Endodermal cell (in vitro differentiated cells): ENCODE measurements around the gene SORL1. TPM values are rescaled to one million over a fixed set of nuclear protein-coding genes. Genes with fewer than 3 reads are reported as not detected.
A peak's percentile ranks its signal among the peaks of the same experiment; 100 is the strongest.

Experiments
- DNase-seq: peaks from one replicate; pipeline ENCODE4 v3.0.0-alpha.2; 2017
- H3K27ac ChIP-seq: 2 replicates; pipeline ENCODE4 v1.5.1; 2013; ENCODE audit warnings: mild to moderate bottlenecking, low read depth, low read length, moderate library complexity
- H3K27me3 ChIP-seq: 2 replicates; pipeline ENCODE4 v1.6.1; 2013; ENCODE audit warnings: mild to moderate bottlenecking, low read length, moderate library complexity; ENCODE audit not compliant: insufficient read depth, control insufficient read depth, poor library complexity, severe bottlenecking
- H3K36me3 ChIP-seq: 2 replicates; pipeline ENCODE4 v1.7.0; 2013; ENCODE audit warnings: mild to moderate bottlenecking, low read length, moderate library complexity; ENCODE audit not compliant: control insufficient read depth, insufficient read depth
- H3K4me1 ChIP-seq: one replicate; pipeline ENCODE4 v1.7.0; 2013; ENCODE audit warnings: low read length; ENCODE audit not compliant: control insufficient read depth, insufficient read depth
- H3K4me3 ChIP-seq: 2 replicates; pipeline ENCODE4 v1.5.1; 2013; ENCODE audit warnings: mild to moderate bottlenecking, low read length, moderate library complexity
- H3K9ac ChIP-seq: 2 replicates; pipeline ENCODE4 v1.6.1; 2013; ENCODE audit warnings: mild to moderate bottlenecking, low read length, moderate library complexity; ENCODE audit not compliant: poor library complexity, severe bottlenecking; ENCODE audit errors: extremely low read depth
- H3K9me3 ChIP-seq: 2 replicates; pipeline ENCODE4 v1.6.1; 2013; ENCODE audit warnings: mild to moderate bottlenecking, low read length, moderate library complexity; ENCODE audit not compliant: control insufficient read depth
- H3K27ac Mint-ChIP-seq: 2 replicates; pipeline ENCODE4 v1.8.0; 2020; ENCODE audit warnings: mixed read lengths
- H3K27me3 Mint-ChIP-seq: 2 replicates; pipeline ENCODE4 v1.8.0; 2021; ENCODE audit warnings: mild to moderate bottlenecking, mixed read lengths; ENCODE audit not compliant: insufficient read depth
- H3K36me3 Mint-ChIP-seq: 2 replicates; pipeline ENCODE4 v1.8.0; 2020; ENCODE audit warnings: low read depth, mixed read lengths
- H3K4me1 Mint-ChIP-seq: 2 replicates; pipeline ENCODE4 v1.8.0; 2020; ENCODE audit warnings: mixed read lengths
- H3K4me3 Mint-ChIP-seq: 2 replicates; pipeline ENCODE4 v1.8.0; 2020; ENCODE audit warnings: mild to moderate bottlenecking, moderate library complexity, mixed read lengths
- H3K9me3 Mint-ChIP-seq: 2 replicates; pipeline ENCODE4 v1.8.0; 2020; ENCODE audit warnings: mild to moderate bottlenecking, mixed read lengths
- CTCF ChIP-seq: fragments of 200-600 bp; sonication (generic); conservative IDR thresholded peaks from 2 replicates; pipeline ENCODE4 v1.5.0; 2021; ENCODE audit warnings: antibody characterized with exemption, mild to moderate bottlenecking
- WGBS, 2 experiments: methylation state at CpG; one replicate each; pipeline versions ENCODE4 v1.1.5 to v1.1.7; 2013; ENCODE audit warnings: missing lambda C conversion rate in 2 of 2, mixed read lengths in 1 of 2; ENCODE audit not compliant: insufficient coverage in 1 of 2, insufficient read length in 1 of 2; 5-methylcytosine and 5-hydroxymethylcytosine counted together
- total RNA-seq, 2 donors: library from RNA; stranded (reverse); fragmentation: NEBNext Ultra II Directional in 1 of 2; extraction: Animal tissue kit (Norgen Biotek cat#: 25700) in 1 of 2; gene quantifications; 2 replicates in 1 of 2; 3 replicates in 1 of 2; pipeline ENCODE4 v1.2.1, GENCODE V29; 2021

SORL1 gene
- total RNA-seq, 2 donors from 2014 or later: 56.4 to 57.5 TPM

GRCh38 chr11:121422675-121423074 lies 29.4 kb upstream of the SORL1 start:
- Histone ChIP-seq H3K9me3 (no peaks in the 10 kb centered on the region), H3K9ac (no peak overlapping the region), H3K27ac (no peak overlapping the region), H3K27me3 (peaks cover 5% of the 10 kb centered on the region), H3K4me3 (no peak overlapping the region), H3K36me3 (no peaks in the 10 kb centered on the region), H3K4me1 (peaks cover 10% of the 10 kb centered on the region)
- Mint-ChIP-seq H3K27me3 (peaks cover 16% of the 10 kb centered on the region), H3K27ac (no peak overlapping the region), H3K4me1 (peaks cover 18% of the 10 kb centered on the region), H3K36me3 (no peaks in the 10 kb centered on the region), H3K4me3 (no peak overlapping the region), H3K9me3 (peaks cover 3% of the 10 kb centered on the region)
- 92 to 95% methylated on average over 3 to 4 of the region's 4 CpGs for WGBS, 2 experiments
- TF ChIP-seq CTCF: no peak
- no peak for DNase-seq

- H3K27me3 ChIP-seq: peaks cover 5% of the 10 kb centered on the region
- H3K9ac ChIP-seq: no peak overlapping the region
- Mint-ChIP-seq H3K4me3 (no peak overlapping the region), H3K27ac (no peak overlapping the region), H3K36me3 (no peaks in the 10 kb centered on the region), H3K4me1 (peaks cover 21% of the 10 kb centered on the region), H3K27me3 (peaks cover 25% of the 10 kb centered on the region), H3K9me3 (peaks cover 3% of the 10 kb centered on the region)
- WGBS, 2 experiments: 78 to 80% methylated on average over 2 to 5 of the region's 5 CpGs
- no peak overlapping the region for H3K4me3 ChIP-seq
- peaks cover 10% of the 10 kb centered on the region for H3K4me1 ChIP-seq
- H3K27ac ChIP-seq: no peak overlapping the region
- H3K36me3 ChIP-seq: no peaks in the 10 kb centered on the region
- TF ChIP-seq CTCF: no peak
- peak; percentile 76 for DNase-seq
- no peaks in the 10 kb centered on the region for H3K9me3 ChIP-seq
Measured at GRCh38 chr11:121425828-121426227, 26.3 kb upstream of the SORL1 start.

GRCh38 chr11:121426476-121427399 lies 25.4 kb upstream of the SORL1 start:
- Mint-ChIP-seq H3K27me3 (peaks cover 25% of the 10 kb centered on the region), H3K36me3 (no peaks in the 10 kb centered on the region), H3K27ac (no peak overlapping the region), H3K9me3 (peaks cover 3% of the 10 kb centered on the region), H3K4me3 (peak overlapping the region; percentile 48), H3K4me1 (peaks cover 18% of the 10 kb centered on the region)
- Histone ChIP-seq H3K9me3 (no peaks in the 10 kb centered on the region), H3K36me3 (no peaks in the 10 kb centered on the region), H3K4me1 (peaks cover 10% of the 10 kb centered on the region), H3K9ac (no peak overlapping the region), H3K27me3 (peaks cover 5% of the 10 kb centered on the region), H3K27ac (no peak overlapping the region), H3K4me3 (peak overlapping the region; percentile 77)
- peak; percentile 86 for DNase-seq
- WGBS, 2 experiments: 31 to 86% methylated on average over 14 to 48 of the region's 48 CpGs
- peak; percentile 26 for TF ChIP-seq CTCF
